Body of pancreas (tissue), 4 donors: ENCODE results near the gene CENPU.

ENCODE experiments used
- CTCF ChIP-seq, 7 experiments: fragments of 450-650 bp in 4 of 7; fragments of 200-600 bp in 3 of 7; sonication (generic) in 3 of 7; IDR thresholded peaks; one replicate each; pipeline ENCODE4 v1.5.1; 2016 to 2019; ENCODE audit warnings: antibody characterized with exemption in 7 of 7
- POLR2A ChIP-seq, 3 donors: fragments of 450-650 bp; IDR thresholded peaks; one replicate each; pipeline ENCODE4 v1.6.1; 2016; ENCODE audit warnings: antibody characterized with exemption in 3 of 3, mild to moderate bottlenecking in 2 of 3

- no peak for TF ChIP-seq CTCF (IDR thresholded peaks at IDR 0.05)
- no peak for TF ChIP-seq POLR2A (IDR thresholded peaks at IDR 0.05)
Measured at GRCh38 chr4:184756399-184756798, 22.5 kb upstream of the CENPU start.
